Osteocyte (in vitro differentiated cells): Measurements from ENCODE around the gene CARD11. TPM values are rescaled to one million over a fixed set of nuclear protein-coding genes. Genes with fewer than 3 reads are reported as not detected.
"Not testable (repeated sequence)": the region's sequence is repeated elsewhere in the genome, so short reads cannot be mapped to it uniquely, and the experiment has no call there.

Source experiments
- DNase-seq: peaks from one replicate; pipeline ENCODE4 v3.0.0; 2021; ENCODE audit warnings: mixed read lengths; ENCODE audit not compliant: unreplicated experiment; ENCODE audit errors: extremely low spot score
- H3K27ac Mint-ChIP-seq: one replicate; pipeline ENCODE4 v1.8.0; 2021; ENCODE audit warnings: mild to moderate bottlenecking, mixed read lengths; ENCODE audit not compliant: unreplicated experiment
- H3K27me3 Mint-ChIP-seq: one replicate; pipeline ENCODE4 v1.8.0; 2021; ENCODE audit warnings: mixed read lengths; ENCODE audit not compliant: unreplicated experiment
- H3K36me3 Mint-ChIP-seq: one replicate; pipeline ENCODE4 v1.8.0; 2021; ENCODE audit warnings: mixed read lengths; ENCODE audit not compliant: unreplicated experiment
- H3K4me1 Mint-ChIP-seq: one replicate; pipeline ENCODE4 v1.8.0; 2021; ENCODE audit warnings: mixed read lengths; ENCODE audit not compliant: unreplicated experiment
- H3K4me3 Mint-ChIP-seq: one replicate; pipeline ENCODE4 v1.8.0; 2021; ENCODE audit warnings: mild to moderate bottlenecking, moderate library complexity, mixed read lengths; ENCODE audit not compliant: unreplicated experiment
- H3K9me3 Mint-ChIP-seq: one replicate; pipeline ENCODE4 v1.8.0; 2021; ENCODE audit warnings: mixed read lengths; ENCODE audit not compliant: unreplicated experiment
- total RNA-seq: library from RNA; stranded (reverse); gene quantifications from 2 replicates; pipeline ENCODE4 v1.2.1, GENCODE V29; 2021
- TF ChIP-seq, protein P1 (sequence below): fragments of 200-600 bp; sonication (generic); IDR thresholded peaks from 2 replicates; pipeline ENCODE4 v1.5.0; 2021; ENCODE audit warnings: antibody characterized with exemption, mild to moderate bottlenecking, moderate library complexity

The CARD11 gene
- total RNA-seq, 1 donor from 2014 or later, result 0.24 TPM

DNA sequence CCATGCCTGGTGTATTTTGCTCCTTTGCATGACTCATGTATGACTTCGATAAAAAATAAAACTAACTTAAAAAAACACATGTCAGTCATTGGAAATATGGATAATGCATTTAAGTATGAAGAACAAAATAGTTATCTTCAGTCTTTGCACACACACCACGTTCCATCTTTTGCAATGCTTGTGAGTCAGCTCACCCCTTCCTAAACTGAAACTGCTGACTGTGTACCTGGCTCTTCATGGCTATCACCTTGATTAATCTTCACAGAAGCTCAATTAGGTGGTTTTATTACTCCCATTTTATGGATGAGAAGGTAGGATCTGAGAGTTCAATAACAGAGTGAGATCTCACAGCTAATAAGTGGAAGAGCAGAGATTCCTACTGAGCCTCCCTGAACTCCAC lies 79.5 kb downstream of the CARD11 start:
- peaks cover 6% of the 10 kb centered on the region for H3K27me3 Mint-ChIP-seq
- no peaks in the 10 kb centered on the region for H3K36me3 Mint-ChIP-seq
- H3K27ac Mint-ChIP-seq, result no peak overlapping the region
- peak; percentile 3 for DNase-seq
- TF ChIP-seq, protein P1, sequence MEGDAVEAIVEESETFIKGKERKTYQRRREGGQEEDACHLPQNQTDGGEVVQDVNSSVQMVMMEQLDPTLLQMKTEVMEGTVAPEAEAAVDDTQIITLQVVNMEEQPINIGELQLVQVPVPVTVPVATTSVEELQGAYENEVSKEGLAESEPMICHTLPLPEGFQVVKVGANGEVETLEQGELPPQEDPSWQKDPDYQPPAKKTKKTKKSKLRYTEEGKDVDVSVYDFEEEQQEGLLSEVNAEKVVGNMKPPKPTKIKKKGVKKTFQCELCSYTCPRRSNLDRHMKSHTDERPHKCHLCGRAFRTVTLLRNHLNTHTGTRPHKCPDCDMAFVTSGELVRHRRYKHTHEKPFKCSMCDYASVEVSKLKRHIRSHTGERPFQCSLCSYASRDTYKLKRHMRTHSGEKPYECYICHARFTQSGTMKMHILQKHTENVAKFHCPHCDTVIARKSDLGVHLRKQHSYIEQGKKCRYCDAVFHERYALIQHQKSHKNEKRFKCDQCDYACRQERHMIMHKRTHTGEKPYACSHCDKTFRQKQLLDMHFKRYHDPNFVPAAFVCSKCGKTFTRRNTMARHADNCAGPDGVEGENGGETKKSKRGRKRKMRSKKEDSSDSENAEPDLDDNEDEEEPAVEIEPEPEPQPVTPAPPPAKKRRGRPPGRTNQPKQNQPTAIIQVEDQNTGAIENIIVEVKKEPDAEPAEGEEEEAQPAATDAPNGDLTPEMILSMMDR, result no peak
- no peak overlapping the region for H3K4me3 Mint-ChIP-seq
- H3K9me3 Mint-ChIP-seq, result peaks cover 6% of the 10 kb centered on the region
- H3K4me1 Mint-ChIP-seq, result no peaks in the 10 kb centered on the region

DNA sequence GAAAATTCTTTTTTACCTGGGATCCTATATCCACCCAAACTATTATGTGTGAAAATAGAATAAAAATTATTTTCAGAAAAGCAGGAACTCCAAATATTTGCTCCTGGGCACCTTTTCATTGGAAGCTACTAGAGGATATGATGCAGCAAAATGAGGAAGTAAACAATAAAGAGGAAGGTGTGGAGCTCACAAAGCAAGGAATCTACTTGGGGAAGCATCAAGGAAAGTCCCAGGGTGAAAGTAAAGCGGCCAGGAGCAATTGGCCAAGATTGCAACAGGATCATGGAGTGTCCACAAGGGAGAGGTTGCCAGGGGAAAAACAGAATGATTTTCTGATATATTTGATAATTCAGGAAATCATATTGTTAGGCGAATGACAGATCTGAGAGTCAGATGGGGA lies 80.8 kb downstream of the CARD11 start:
- TF ChIP-seq, protein P1, result no peak
- H3K9me3 Mint-ChIP-seq, result peaks cover 6% of the 10 kb centered on the region
- no peak overlapping the region for H3K4me3 Mint-ChIP-seq
- DNase-seq, result no peak
- no peaks in the 10 kb centered on the region for H3K4me1 Mint-ChIP-seq
- peaks cover 6% of the 10 kb centered on the region for H3K27me3 Mint-ChIP-seq
- H3K27ac Mint-ChIP-seq, result no peak overlapping the region
- H3K36me3 Mint-ChIP-seq, result no peaks in the 10 kb centered on the region

DNA sequence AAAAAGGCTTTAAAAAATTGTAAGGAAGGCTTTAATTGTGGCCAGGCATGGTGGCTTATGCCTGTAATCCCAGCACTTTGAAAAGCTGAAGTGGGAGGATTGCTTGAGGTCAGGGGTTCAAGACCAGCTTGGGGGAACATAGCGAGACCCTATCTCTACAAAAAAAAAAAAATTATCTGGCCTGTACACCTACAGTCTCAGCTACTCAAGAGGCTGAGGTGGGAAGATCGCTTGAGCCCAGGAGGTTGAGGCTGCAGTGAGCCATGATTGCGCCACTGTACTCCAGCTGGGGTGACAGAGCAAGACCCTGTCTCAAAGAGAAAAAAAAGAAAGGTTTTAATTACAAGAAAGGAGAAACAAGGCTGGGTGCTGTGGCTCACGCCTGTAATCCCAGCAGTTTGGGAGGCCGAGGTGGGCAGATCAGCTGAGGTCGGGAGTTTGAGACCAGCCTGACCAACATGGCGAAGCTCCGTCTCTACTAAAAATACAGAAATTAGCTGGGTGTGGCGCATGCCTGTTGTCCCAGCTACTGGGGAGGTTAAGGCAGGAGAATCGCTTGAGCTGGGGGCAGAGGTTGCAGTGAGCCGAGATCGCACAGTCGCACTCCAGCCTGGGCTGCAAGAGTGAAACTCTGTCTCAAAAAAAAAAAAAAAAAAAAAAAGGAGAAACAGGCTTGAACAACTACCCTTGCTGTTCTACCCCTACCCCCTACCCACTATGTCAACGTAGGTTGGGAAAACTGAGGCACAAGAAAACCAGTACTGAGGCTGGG lies 83.7 kb downstream of the CARD11 start:
- H3K36me3 Mint-ChIP-seq, result no peaks in the 10 kb centered on the region
- H3K4me3 Mint-ChIP-seq, result no peak overlapping the region
- H3K9me3 Mint-ChIP-seq, result no peaks in the 10 kb centered on the region
- no peak overlapping the region for H3K27ac Mint-ChIP-seq
- peaks cover 6% of the 10 kb centered on the region for H3K27me3 Mint-ChIP-seq
- peaks cover 5% of the 10 kb centered on the region for H3K4me1 Mint-ChIP-seq
- no peak for DNase-seq
- TF ChIP-seq, protein P1, result no peak

DNA sequence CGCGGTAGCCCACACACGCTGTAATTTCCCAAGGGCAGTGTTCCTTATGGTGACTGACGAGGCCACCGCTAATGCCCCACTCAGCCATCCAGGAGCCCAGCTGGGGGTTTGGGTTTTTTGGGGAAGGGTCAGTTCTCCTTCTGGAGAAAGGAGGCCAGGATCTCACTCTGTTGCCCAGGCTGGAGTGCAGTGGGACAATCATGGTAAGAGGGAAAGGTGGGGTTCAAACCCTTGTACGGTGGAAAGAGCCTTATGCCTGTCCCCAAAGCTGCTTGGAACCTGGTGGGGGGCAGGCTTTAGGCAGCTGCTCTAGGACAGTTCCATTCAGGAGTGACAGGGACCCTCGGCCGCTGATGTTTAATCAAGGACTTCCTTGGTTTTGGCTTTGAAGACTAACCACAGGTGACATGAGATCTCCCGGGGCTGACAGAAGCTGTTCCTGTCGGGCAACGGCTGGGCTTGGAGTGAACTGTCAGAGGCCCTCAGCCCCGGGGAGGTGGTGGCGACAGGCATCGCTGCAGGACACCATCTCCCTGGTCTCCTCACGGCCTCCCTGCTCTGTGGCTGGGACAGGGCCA lies 84.5 kb downstream of the CARD11 start:
- DNase-seq, result no peak
- Mint-ChIP-seq H3K4me1 (peaks cover 5% of the 10 kb centered on the region), H3K36me3 (no peaks in the 10 kb centered on the region), H3K27me3 (peaks cover 6% of the 10 kb centered on the region), H3K9me3 (no peaks in the 10 kb centered on the region), H3K27ac (no peak overlapping the region), H3K4me3 (no peak overlapping the region)
- TF ChIP-seq, protein P1, result no peak

- TF ChIP-seq, protein P1, result no peak
- Mint-ChIP-seq H3K9me3 (no peaks in the 10 kb centered on the region), H3K36me3 (no peaks in the 10 kb centered on the region), H3K4me3 (no peak overlapping the region), H3K4me1 (peaks cover 5% of the 10 kb centered on the region), H3K27ac (no peak overlapping the region), H3K27me3 (peaks cover 6% of the 10 kb centered on the region)
- DNase-seq, result no peak
These were observed 85.1 kb downstream of the CARD11 start for GRCh38 chr7:2958416-2959102.

DNA sequence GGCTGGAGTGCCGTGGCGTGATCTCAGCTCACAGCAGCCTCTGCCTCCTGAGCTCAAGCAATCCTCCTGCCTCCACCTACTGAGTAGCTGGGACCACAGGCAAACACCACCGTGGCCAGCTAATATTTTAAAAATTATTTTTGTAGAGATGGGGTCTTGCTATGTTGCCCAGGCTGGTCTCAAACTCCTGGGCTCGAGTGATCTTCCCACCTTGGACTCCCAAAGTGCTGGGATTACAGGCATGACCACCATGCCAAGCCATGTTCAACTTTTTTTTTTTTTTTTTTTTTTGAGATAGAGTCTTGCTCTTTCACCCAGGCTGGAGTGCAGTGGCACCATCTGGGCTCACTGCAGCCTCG lies 86.3 kb downstream of the CARD11 start:
- not testable (repeated sequence) for H3K9me3 Mint-ChIP-seq, H3K4me3 Mint-ChIP-seq, H3K36me3 Mint-ChIP-seq, DNase-seq, H3K4me1 Mint-ChIP-seq, H3K27me3 Mint-ChIP-seq, H3K27ac Mint-ChIP-seq
